HL-60/S4 treated with phorbol 12-myristate 13-acetate at 8.2 ng/mL for 4 days and 3 days (cell line): ENCODE data around the gene SCD.

Experiments
- in situ Hi-C: fragments of 300-500 bp; cut with MboI; formaldehyde crosslinking; loops from 2 replicates; pipeline ENCODE4 v1.15.0; 2022; ENCODE audit warnings: low sequenced_read_pairs

SCD gene

GRCh38 chr10:100391163-100392002, 44.4 kb downstream of the SCD start:
- in situ Hi-C loops: no loop called here

- in situ Hi-C loops: no loop called here
Observed at GRCh38 chr10:100392686-100393003, 45.6 kb downstream of the SCD start.

- in situ Hi-C loops: no loop called here
Observed at GRCh38 chr10:100395626-100396025, 48.6 kb downstream of the SCD start.

GRCh38 chr10:100396605-100397004, 49.6 kb downstream of the SCD start:
- in situ Hi-C loops: no loop called here

GRCh38 chr10:100401631-100402328, 54.7 kb downstream of the SCD start:
- in situ Hi-C loops: no loop called here

GRCh38 chr10:100403734-100404133, 56.7 kb downstream of the SCD start:
- in situ Hi-C loops: no loop called here

- in situ Hi-C loops: no loop called here
Observed at GRCh38 chr10:100413173-100413572, 66.1 kb downstream of the SCD start.
